NCI-H69 (cell line): ENCODE results near the gene MNT.
A peak's percentile ranks its signal among the peaks of the same experiment; 100 is the strongest.

Experiments used
- DNase-seq: peaks from one replicate; lab custom pipeline; 2025; lab: John Stamatoyannopoulos, UW

MNT gene

GRCh38 chr17:2380950-2381649, 19.8 kb downstream of the MNT start:
- DNase-seq, result no peak

DNA sequence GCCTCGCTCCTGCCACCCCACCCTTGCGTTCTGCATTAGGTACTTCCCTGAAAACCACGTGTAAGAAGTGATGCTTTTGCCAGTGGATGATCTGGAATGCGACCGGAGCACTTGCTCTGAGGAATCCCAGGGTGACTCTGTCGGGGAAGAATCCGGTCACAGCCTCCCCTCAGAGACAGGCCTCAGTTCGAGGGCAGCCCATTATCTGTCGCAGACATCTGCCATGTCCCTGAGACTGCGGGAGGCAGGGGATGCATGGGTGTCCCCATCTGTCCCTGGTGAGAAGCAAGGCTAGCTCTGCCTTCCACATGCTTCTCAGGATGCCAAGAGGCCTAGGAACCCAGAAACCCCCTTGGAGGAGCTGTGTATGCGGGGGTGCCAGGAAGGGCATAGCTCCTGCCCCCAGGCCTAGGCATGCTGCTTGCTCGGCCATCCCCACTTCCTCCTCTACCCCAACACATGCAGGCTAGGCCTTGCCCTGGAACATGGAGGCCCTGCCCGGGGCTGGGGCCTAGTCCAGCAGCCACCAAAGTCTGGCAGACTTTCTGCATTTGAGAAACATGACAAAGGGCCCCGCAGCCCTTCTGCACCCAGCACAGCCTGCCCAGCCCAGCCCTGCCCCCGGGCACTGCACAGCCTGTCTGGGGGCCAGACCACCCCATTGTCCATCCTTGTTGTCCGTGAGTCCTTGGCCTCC, 20.5 kb downstream of the MNT start:
- DNase-seq, result no peak

- no peak for DNase-seq
Measured at GRCh38 chr17:2379489-2380225, 21.2 kb downstream of the MNT start.

GRCh38 chr17:2378905-2379304, 22.0 kb downstream of the MNT start:
- DNase-seq, result no peak

GRCh38 chr17:2377659-2378058, 23.2 kb downstream of the MNT start:
- no peak for DNase-seq

DNA sequence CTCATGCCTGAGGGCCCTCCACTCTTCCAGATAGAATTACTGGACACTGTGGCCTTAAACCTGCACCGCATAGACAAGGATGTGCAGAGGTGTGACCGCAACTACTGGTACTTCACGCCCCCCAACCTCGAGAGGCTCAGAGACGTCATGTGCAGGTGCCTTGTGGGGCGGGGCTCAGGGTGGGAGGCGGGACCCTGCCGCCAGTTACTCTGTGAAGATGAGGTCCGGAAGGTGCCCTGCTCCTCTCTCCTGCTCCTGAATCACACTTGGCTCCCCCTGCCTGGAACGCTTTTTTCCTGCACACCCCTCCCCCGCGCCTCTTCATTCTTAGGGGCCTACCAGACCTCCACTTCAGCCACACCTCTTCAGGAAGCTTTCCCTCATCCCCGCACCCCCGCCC, 24.8 kb downstream of the MNT start:
- no peak for DNase-seq

DNA sequence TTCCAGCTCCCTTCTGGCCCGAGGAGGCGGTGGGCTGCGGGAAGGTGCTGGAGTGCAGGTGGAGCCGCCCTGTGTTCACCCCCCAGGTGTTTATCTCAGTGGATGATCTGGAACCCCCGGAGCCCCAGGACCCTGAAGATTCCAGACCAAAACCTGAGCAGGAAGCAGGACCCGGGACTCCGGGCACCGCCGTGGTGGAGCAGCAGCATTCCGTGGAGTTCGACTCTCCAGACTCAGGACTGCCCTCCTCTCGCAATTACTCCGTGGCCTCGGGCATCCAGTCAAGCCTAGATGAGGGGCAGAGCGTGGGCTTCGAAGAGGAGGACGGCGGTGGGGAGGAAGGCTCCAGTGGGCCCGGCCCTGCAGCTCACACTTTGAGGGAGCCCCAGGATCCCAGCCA, 25.5 kb downstream of the MNT start:
- DNase-seq, result no peak

- no peak for DNase-seq
Measured at GRCh38 chr17:2374549-2375285, 26.1 kb downstream of the MNT start.

GRCh38 chr17:2373179-2373578, 27.7 kb downstream of the MNT start:
- DNase-seq, result no peak

DNA sequence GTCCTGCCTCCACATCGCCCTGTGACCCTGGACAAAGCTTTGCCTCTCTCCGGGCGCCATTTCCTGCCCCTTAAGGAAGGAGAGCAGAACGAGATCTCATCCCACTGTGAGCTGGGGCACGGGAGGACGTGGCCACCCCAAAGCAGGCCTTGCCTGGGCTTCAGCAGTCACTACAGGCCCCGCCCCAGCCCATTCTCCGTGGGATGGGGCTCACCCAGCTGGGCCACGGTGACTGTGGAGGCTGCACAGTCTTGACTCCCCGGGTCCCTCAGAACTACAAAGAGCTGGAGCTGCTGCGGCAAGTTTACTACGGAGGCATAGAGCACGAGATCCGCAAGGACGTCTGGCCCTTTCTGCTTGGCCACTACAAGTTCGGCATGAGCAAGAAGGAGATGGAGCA, 28.2 kb downstream of the MNT start:
- no peak for DNase-seq

DNA sequence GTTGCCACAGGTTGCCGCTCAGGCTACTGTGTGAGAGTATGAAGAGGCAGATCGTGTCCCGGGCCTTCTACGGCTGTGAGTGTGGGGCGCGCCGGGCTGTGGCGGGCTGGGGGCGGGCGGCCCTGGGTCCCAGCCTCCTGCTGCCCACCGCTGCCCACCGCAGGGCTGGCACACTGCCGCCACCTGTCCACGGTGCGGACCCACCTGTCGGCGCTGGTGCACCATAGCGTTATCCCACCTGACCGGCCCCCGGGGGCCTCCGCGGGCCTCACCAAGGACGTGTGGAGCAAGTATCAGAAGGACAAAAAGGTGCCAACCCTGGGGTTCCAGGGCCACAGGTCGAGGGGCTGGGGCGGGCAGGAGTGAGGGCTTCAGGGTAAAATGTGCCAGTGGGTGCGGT, 28.7 kb downstream of the MNT start:
- no peak for DNase-seq

DNA sequence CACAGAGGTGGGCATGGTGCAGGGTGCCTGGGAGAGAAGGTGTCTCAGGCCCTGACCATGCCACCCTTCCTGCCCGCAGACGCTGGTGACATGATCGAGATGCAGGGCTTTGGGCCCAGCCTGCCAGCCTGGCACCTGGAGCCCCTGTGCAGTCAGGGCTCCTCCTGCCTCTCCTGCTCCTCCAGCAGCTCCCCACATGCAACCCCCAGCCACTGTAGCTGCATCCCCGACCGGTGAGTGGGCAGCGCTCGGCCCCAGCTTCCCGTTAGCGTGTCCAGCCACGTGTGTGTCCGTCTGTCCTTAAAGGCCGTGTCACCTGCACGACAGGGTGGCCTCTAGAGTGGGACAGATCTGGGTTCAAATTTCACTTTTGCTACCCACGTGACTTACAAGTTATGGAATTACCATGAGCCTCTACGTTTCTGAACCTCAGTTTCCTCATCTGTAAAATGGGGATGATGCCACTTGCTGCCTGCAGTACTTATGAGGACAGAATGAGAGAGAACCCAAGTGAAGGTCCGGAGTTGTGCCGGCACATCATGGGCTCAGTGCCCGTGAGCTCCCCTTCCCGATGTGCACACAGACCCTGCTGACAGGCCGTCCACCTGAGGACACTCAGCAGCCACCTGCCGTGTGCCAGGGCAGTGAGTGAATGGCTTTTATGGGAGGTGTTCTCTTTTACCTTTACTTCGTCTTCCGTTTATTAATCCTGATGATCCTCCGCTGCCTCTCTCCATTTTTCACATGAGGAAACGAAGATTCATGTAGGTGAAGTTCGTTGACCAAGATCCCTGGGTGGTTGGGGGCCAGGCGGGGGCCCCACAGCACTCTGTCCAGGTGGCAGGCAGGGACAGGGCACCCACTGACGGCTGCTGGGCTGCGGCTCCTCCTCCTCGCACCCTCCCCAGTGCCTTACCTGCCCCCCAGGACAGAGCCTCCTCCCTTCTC, 29.4 kb downstream of the MNT start:
- no peak for DNase-seq

DNA sequence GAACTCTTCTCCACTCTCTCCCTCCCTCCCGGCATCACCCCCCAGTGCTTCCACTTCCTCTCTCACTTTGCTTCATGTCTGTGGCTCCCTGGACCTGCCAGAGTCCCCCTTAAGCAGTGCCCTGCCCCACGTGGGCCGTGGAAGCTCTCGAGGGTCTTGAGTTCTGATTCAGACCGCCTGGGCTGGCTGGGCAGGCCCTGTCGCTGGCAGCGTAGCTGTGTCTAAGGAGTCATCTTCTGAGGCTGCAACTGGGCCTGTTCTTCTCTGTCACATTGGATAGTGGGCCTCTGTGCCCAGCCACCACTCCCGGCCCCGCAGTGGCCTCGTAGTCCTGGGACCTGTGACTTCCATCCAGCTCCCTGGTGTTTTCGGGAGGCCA, 30.7 kb downstream of the MNT start:
- no peak for DNase-seq

DNA sequence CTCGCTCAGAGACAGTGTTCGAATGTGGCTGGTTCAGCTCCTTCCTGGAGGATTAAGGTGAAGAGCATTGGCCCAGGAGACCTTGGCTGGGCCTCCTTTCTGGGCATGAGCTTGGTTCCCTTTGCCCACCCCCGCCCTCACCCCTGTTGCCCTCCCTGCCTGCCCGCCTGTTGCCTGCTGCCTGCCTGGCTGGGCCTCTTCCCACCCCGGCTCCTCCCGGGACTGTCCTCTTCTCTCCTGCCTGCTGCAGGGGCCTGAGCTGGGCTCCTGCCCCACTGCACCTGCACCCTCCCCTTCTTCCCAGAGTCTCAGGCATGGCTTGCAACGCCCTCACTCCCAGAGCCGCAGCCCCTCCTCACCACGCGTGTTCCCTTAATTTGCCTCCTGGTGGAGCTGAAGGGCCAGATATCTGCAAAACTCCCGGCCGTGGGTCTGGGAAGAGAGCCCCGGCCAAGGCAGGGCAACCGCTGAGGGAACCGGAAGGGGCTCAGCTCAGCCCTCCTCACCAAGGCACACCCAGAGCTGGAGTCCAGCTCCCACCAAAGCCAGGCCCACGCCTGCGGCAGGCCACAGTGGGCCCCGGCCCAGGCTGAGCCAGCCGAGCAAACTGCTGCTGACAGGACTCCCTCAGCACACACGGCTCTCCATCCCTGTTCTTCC, 31.2 kb downstream of the MNT start:
- peak; percentile 4 for DNase-seq

DNA sequence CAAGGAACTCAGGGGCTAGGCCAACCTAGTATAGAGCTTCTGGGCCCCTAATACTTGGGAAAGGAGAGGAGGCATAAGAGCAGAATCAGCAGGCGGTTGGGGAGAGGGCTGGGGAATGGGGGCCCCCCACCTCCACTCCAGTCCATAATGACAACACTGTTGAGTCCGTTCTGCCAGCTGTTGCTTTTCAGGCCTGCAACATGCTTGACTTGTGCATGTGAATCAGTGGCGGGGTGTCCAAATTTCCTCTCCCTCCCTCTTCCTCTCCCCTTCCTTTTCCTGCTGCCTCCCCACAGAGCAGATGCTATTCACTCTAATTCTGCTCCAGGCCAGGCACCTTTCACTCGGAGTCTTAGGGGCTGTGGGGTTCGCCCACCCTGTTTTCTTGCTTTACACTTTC, 31.8 kb downstream of the MNT start:
- no peak for DNase-seq

GRCh38 chr17:2368359-2368758, 32.5 kb downstream of the MNT start:
- DNase-seq, result no peak

DNA sequence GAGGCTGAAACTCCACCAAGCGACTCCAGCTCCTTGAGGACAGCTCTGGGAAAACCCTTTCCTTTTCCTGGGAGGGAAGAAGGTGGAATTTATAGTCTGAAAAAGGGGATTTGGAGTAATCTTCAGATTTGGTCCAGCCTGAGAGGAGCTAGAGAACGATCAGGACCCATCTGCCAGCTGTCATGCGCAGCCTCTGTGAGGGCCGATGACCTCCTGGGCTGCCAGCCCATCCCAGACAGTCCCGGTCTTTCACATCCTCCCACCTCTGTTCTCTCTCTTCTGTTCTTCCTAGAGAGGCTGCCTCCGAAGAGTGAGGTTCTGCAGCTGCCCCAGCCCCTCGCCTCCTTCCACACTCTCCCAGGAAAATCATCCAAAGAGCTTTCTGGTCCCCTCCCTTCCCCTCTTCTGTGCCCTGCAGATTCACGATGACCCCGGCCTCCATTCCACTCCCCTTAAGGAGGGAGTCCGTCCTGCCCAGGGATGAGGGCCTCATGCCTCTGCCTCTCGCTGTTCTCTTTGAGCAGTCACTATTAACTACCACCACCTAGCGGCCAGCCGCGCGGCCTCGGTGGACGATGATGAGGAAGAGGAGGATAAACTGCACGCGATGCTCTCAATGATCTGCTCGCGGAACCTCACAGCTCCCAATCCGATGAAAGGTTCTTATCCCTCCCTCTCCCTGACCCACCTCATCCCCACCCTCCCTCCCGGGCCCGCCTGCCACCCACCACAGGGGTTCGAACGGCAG, 33.9 kb downstream of the MNT start:
- DNase-seq, result no peak

DNA sequence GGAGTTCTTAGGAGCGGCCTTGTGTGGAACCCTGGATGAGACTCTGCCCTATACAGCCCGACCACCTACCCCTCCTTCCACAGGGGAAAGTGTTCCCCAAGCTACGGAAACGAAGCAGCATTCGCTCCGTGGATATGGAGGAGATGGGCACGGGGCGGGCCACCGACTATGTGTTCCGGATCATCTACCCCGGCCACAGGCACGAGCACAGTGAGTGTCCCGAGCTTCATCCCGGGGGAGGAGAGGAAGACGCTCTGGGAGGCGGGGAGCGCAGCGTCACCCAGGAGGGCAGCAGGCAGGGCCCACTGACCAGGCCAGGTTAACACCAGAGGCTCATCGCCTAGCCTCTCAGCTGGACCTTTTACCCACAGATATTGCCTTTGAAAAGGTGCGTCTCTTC, 35.7 kb downstream of the MNT start:
- DNase-seq, result no peak

DNA sequence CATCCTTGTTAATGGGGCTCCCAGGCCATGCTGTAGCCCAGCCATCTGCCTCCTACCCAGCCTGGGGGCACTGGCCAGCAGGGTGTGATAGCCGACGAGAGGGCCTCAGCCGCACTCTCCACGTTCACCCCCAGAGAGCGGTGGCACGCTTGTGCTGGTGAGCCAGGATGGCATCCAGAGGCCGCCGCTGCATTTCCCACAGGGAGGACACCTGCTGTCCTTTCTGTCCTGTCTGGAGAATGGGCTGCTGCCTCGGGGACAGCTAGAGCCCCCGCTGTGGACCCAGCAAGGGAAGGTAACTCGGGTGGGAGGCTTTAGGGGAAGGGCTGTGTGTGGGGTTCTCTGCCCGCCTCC, 36.1 kb downstream of the MNT start:
- DNase-seq, result no peak
